Fibroblast of pulmonary artery (primary cell): ENCODE results near the gene MBNL3.

Source experiments
- DNase-seq: peaks from one replicate; pipeline ENCODE4 v3.0.0-alpha.2; 2010; ENCODE audit warnings: low read depth
- H3K4me3 ChIP-seq: replicated peaks from 2 replicates; pipeline ENCODE4 v1.5.1; 2011; ENCODE audit warnings: low read depth, mild to moderate bottlenecking, control low read depth, low read length, moderate library complexity
- CTCF ChIP-seq: IDR thresholded peaks from 2 replicates; pipeline ENCODE4 v1.5.1; 2011; ENCODE audit warnings: mild to moderate bottlenecking, control low read depth, low read length, inconsistent platforms; ENCODE audit errors: missing control alignments

MBNL3 gene, protein sequence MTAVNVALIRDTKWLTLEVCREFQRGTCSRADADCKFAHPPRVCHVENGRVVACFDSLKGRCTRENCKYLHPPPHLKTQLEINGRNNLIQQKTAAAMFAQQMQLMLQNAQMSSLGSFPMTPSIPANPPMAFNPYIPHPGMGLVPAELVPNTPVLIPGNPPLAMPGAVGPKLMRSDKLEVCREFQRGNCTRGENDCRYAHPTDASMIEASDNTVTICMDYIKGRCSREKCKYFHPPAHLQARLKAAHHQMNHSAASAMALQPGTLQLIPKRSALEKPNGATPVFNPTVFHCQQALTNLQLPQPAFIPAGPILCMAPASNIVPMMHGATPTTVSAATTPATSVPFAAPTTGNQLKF

DNA sequence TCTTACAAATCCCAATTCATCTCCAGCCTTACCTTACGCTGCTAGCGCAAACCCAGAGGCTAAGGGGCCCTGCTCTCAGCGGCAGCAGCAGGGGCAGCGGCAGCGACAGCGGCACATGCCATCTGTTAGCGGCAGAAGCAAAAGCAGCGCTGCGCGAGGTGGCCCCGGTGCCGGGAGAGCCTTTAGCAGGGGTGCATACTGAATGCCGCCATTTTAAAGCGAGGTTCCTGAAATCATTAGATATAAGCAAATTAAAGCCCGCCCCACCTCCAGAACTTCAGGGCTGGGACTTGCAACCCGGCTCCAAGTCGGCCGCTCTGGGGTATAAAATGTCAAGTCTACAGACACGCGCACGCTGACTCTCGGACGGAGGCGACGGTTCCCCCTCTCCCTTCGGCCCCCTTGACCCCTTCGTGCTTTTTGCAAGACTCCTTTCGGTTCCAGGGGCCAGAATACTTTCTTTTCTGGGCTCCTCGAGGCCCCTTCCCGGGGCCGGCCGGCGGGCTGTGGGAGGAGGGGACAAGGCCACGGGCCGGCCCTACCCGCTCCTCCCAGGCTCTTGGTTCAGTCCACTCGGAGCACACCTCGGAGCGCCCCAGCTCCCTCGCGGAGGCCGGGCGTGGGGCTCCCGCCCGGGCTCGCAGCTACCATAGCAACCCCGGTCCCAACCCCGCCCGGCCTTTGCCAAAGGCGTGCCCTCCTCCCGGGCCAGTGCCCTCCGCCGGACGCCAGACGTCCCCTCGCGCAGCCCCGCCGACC lies at the start of gene MBNL3:
TSS of gene MBNL3 (minus strand) at position 220 of the 759 bp plus-strand sequence. CDS start 49,427 bp downstream, outside the sequence.
- no peak for TF ChIP-seq CTCF
- DNase-seq = peak; percentile 49
- H3K4me3 ChIP-seq = peak within 1 kb of the TSS; percentile 64

- no peak for TF ChIP-seq CTCF
- H3K4me3 ChIP-seq = no peak overlapping the region
- no peak for DNase-seq
These were observed 44.6 kb upstream of the MBNL3 start for GRCh38 chrX:132533409-132533808.

DNA sequence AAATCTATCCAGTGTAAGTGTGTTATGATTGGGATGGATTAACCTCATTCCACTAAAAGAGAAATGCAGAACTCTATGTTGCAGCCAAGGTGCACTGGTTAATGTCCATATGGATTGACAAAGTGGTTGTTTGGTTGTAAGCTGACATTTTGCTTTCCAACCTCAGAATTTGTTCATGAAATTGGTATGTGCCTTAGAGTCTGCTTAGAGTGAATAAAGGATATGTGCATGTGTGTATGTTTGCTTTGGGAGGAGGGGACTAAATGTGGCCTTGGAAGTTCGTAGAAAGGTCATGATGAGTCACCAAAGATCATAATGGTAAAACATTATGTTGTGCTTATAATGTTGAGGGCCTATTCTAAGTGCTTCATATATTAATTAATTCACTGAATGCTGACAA lies 44.1 kb upstream of the MBNL3 start:
- H3K4me3 ChIP-seq = no peak overlapping the region
- no peak for TF ChIP-seq CTCF
- DNase-seq = peak; percentile 0

DNA sequence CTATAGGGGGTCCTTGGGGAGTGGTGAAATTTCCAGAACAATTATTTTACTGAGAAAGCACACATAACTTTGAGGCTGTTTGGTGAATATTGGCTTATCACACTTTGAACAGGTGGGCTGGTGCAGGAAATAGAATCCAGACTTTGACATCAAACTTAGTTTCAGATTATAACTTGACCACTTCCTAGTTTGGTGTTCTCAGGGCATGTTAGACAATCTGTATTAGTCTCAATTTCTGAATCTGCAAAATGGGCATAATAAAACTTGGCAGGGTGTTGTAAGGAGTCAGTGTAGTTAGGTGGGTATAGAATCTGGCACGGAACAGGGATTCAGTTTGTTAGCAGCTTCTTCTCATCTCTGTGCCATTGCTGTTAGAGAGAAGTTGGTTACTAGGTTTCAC lies 43.3 kb upstream of the MBNL3 start:
- H3K4me3 ChIP-seq = no peak overlapping the region
- no peak for TF ChIP-seq CTCF
- DNase-seq = no peak

- no peak overlapping the region for H3K4me3 ChIP-seq
- no peak for DNase-seq
- TF ChIP-seq CTCF = no peak
These were observed 32.0 kb upstream of the MBNL3 start for GRCh38 chrX:132520792-132521191.

- no peak overlapping the region for H3K4me3 ChIP-seq
- no peak for DNase-seq
- TF ChIP-seq CTCF = no peak
These were observed 31.4 kb upstream of the MBNL3 start for GRCh38 chrX:132520213-132520612.
